Astrocyte (in vitro differentiated cells and primary cell): ENCODE measurements around the gene MOB3B. TPM values are rescaled to one million over a fixed set of nuclear protein-coding genes. Genes with fewer than 3 reads are reported as not detected.

Experiments
- DNase-seq: peaks from one replicate; pipeline ENCODE4 v3.0.0-alpha.2; 2010; ENCODE audit warnings: low read depth
- FAIRE-seq: peaks from 2 replicates; lab custom pipeline; 2011; peaks lifted over from hg19 to GRCh38; lab: Jason Lieb, UNC
- H2AFZ ChIP-seq: 2 replicates; pipeline ENCODE4 v1.6.0; 2012; ENCODE audit warnings: low read depth, low read length, inconsistent platforms
- H3K27ac ChIP-seq: 2 replicates; pipeline ENCODE4 v1.5.1; 2011; ENCODE audit warnings: low read depth, low read length, inconsistent platforms
- H3K27me3 ChIP-seq: 2 replicates; pipeline ENCODE4 v1.6.0; 2011; ENCODE audit warnings: low read length, inconsistent platforms; ENCODE audit not compliant: insufficient read depth
- H3K36me3 ChIP-seq: 2 replicates; pipeline ENCODE4 v1.5.1; 2011; ENCODE audit warnings: low read length, inconsistent platforms; ENCODE audit not compliant: insufficient read depth
- H3K4me1 ChIP-seq: 2 replicates; pipeline ENCODE4 v1.5.1; 2011; ENCODE audit warnings: low read length, inconsistent platforms; ENCODE audit not compliant: insufficient read depth
- H3K4me2 ChIP-seq: 2 replicates; pipeline ENCODE4 v1.6.0; 2012; ENCODE audit warnings: low read length, inconsistent platforms
- H3K4me3 ChIP-seq: 2 replicates; pipeline ENCODE4 v1.5.1; 2011; ENCODE audit warnings: low read depth, mild to moderate bottlenecking, low read length, inconsistent platforms; ENCODE audit not compliant: insufficient read depth
- H3K79me2 ChIP-seq: 2 replicates; pipeline ENCODE4 v1.6.0; 2012; ENCODE audit warnings: mild to moderate bottlenecking, low read length, inconsistent platforms; ENCODE audit not compliant: insufficient read depth
- H3K9ac ChIP-seq: 2 replicates; pipeline ENCODE4 v1.6.0; 2012; ENCODE audit warnings: mild to moderate bottlenecking, low read length, inconsistent platforms
- H3K9me3 ChIP-seq: 2 replicates; pipeline ENCODE4 v1.5.1; 2012; ENCODE audit warnings: low read depth, mild to moderate bottlenecking, low read length, inconsistent platforms; ENCODE audit not compliant: insufficient read depth
- H4K20me1 ChIP-seq: 2 replicates; pipeline ENCODE4 v1.6.0; 2012; ENCODE audit warnings: low read length, inconsistent platforms; ENCODE audit not compliant: insufficient read depth
- H3K27ac Mint-ChIP-seq: one replicate; pipeline ENCODE4 v1.8.0; 2021; ENCODE audit warnings: mild to moderate bottlenecking, mixed read lengths; ENCODE audit not compliant: unreplicated experiment
- H3K27me3 Mint-ChIP-seq: one replicate; pipeline ENCODE4 v1.8.0; 2021; ENCODE audit warnings: low read depth, mixed read lengths; ENCODE audit not compliant: unreplicated experiment
- H3K36me3 Mint-ChIP-seq: one replicate; pipeline ENCODE4 v1.8.0; 2021; ENCODE audit warnings: low read depth, mixed read lengths; ENCODE audit not compliant: unreplicated experiment
- H3K4me1 Mint-ChIP-seq: one replicate; pipeline ENCODE4 v1.8.0; 2021; ENCODE audit warnings: low read depth, mixed read lengths; ENCODE audit not compliant: unreplicated experiment
- H3K4me3 Mint-ChIP-seq: one replicate; pipeline ENCODE4 v1.8.0; 2021; ENCODE audit warnings: mild to moderate bottlenecking, moderate library complexity, mixed read lengths; ENCODE audit not compliant: unreplicated experiment
- H3K9me3 Mint-ChIP-seq: one replicate; pipeline ENCODE4 v1.8.0; 2021; ENCODE audit warnings: mild to moderate bottlenecking, mixed read lengths; ENCODE audit not compliant: unreplicated experiment
- CTCF ChIP-seq: IDR thresholded peaks from 2 replicates; pipeline ENCODE4 v1.5.1; 2011; ENCODE audit warnings: low read depth, mild to moderate bottlenecking, inconsistent platforms, low read length, moderate library complexity; ENCODE audit not compliant: insufficient read depth
- EZH2 ChIP-seq: IDR thresholded peaks from 2 replicates; pipeline ENCODE4 v1.6.1; 2012; ENCODE audit warnings: mild to moderate bottlenecking, low read length, inconsistent platforms; ENCODE audit not compliant: insufficient read depth
- total RNA-seq: library from RNA; stranded (reverse); gene quantifications from 2 replicates; pipeline ENCODE4 v1.2.1, GENCODE V29; 2021

Gene MOB3B
- total RNA-seq, 1 donor from 2014 or later = 3.9 TPM

- H3K4me2 ChIP-seq = no peak overlapping the region
- DNase-seq = no peak
- H3K4me3 Mint-ChIP-seq = no peak overlapping the region
- peaks cover 14% of the 10 kb centered on the region for H3K27me3 ChIP-seq
- peaks cover 2% of the 10 kb centered on the region for H3K4me1 Mint-ChIP-seq
- H3K27me3 Mint-ChIP-seq = no peaks in the 10 kb centered on the region
- no peak overlapping the region for H3K27ac ChIP-seq
- H2AFZ ChIP-seq = no peak overlapping the region
- no peak overlapping the region for H3K4me3 ChIP-seq
- no peaks in the 10 kb centered on the region for H3K9me3 ChIP-seq
- no peak overlapping the region for H3K27ac Mint-ChIP-seq
- no peaks in the 10 kb centered on the region for H4K20me1 ChIP-seq
- no peaks in the 10 kb centered on the region for H3K36me3 ChIP-seq
- H3K36me3 Mint-ChIP-seq = no peaks in the 10 kb centered on the region
- FAIRE-seq = no peak
- H3K4me1 ChIP-seq = peaks cover 3% of the 10 kb centered on the region
- H3K9me3 Mint-ChIP-seq = peaks cover 3% of the 10 kb centered on the region
- no peaks in the 10 kb centered on the region for H3K79me2 ChIP-seq
- no peak for TF ChIP-seq CTCF
- TF ChIP-seq EZH2 = no peak
- H3K9ac ChIP-seq = no peak overlapping the region
These were observed 201.1 kb downstream of the MOB3B start for GRCh38 chr9:27328483-27328882.

GRCh38 chr9:27311184-27311583 lies 218.4 kb downstream of the MOB3B start:
- no peaks in the 10 kb centered on the region for H3K36me3 ChIP-seq
- no peak overlapping the region for H3K4me3 ChIP-seq
- H3K27me3 Mint-ChIP-seq = no peaks in the 10 kb centered on the region
- peaks cover 2% of the 10 kb centered on the region for H3K27me3 ChIP-seq
- H3K79me2 ChIP-seq = no peaks in the 10 kb centered on the region
- H3K4me1 Mint-ChIP-seq = no peaks in the 10 kb centered on the region
- peaks cover 2% of the 10 kb centered on the region for H3K9me3 Mint-ChIP-seq
- H3K4me1 ChIP-seq = no peaks in the 10 kb centered on the region
- H3K9me3 ChIP-seq = no peaks in the 10 kb centered on the region
- DNase-seq (no peak), FAIRE-seq (no peak)
- H3K9ac ChIP-seq = no peak overlapping the region
- no peaks in the 10 kb centered on the region for H4K20me1 ChIP-seq
- H2AFZ ChIP-seq = no peak overlapping the region
- TF ChIP-seq EZH2 (no peak), CTCF (no peak)
- H3K4me2 ChIP-seq = no peak overlapping the region
- no peaks in the 10 kb centered on the region for H3K36me3 Mint-ChIP-seq
- no peak overlapping the region for H3K27ac ChIP-seq
- H3K4me3 Mint-ChIP-seq = no peak overlapping the region
- H3K27ac Mint-ChIP-seq = no peak overlapping the region

- FAIRE-seq = no peak
- TF ChIP-seq EZH2 = no peak
- no peak for TF ChIP-seq CTCF
- H3K36me3 ChIP-seq = no peaks in the 10 kb centered on the region
These were observed 219.0 kb downstream of the MOB3B start for GRCh38 chr9:27310582-27310981.

More at GRCh38 chr9:27310582-27310981, 219.0 kb downstream of the MOB3B start:
- Histone ChIP-seq H3K4me1 (no peaks in the 10 kb centered on the region), H3K27me3 (peaks cover 2% of the 10 kb centered on the region), H3K9me3 (no peaks in the 10 kb centered on the region), H2AFZ (no peak overlapping the region), H4K20me1 (no peaks in the 10 kb centered on the region), H3K27ac (no peak overlapping the region), H3K4me2 (no peak overlapping the region), H3K9ac (no peak overlapping the region), H3K4me3 (no peak overlapping the region), H3K79me2 (no peaks in the 10 kb centered on the region)
- DNase-seq = no peak
- H3K36me3 Mint-ChIP-seq = no peaks in the 10 kb centered on the region
- no peak overlapping the region for H3K4me3 Mint-ChIP-seq
- no peaks in the 10 kb centered on the region for H3K27me3 Mint-ChIP-seq
- peaks cover 2% of the 10 kb centered on the region for H3K9me3 Mint-ChIP-seq
- H3K4me1 Mint-ChIP-seq = no peaks in the 10 kb centered on the region
- H3K27ac Mint-ChIP-seq = no peak overlapping the region
